SK-N-MC (cell line): Measurements from ENCODE around the gene CCDC134.

Experiments
- EZH2 ChIP-seq: fragments of 200-600 bp; sonication (generic); IDR thresholded peaks from one replicate; pipeline ENCODE4 v1.6.1; 2017; ENCODE audit warnings: antibody characterized with exemption
- FOXP2 ChIP-seq: optimal IDR thresholded peaks from 2 replicates; pipeline ENCODE3; 2011; ENCODE audit warnings: mild to moderate bottlenecking, moderate library complexity; ENCODE audit not compliant: insufficient read depth; ENCODE audit errors: extremely low read length, control extremely low read depth
- POLR2AphosphoS5 ChIP-seq: IDR thresholded peaks from 2 replicates; pipeline ENCODE4 v1.6.1; 2012; ENCODE audit warnings: mild to moderate bottlenecking, low read depth, low read length, borderline replicate concordance

- no peak for TF ChIP-seq POLR2AphosphoS5
- TF ChIP-seq EZH2 = no peak
- no peak for TF ChIP-seq FOXP2
Measured at GRCh38 chr22:41857860-41858199, 57.4 kb downstream of the CCDC134 start.
